IPS-NIHi7 (cell line): ENCODE measurements around the gene MED13L.

Source experiments
- DNase-seq: peaks from one replicate; pipeline ENCODE4 v3.0.0; 2012; ENCODE audit warnings: mixed read lengths; ENCODE audit errors: extremely low spot score

The MED13L gene

GRCh38 chr12:116182359-116183063 is 95.0 kb downstream of the MED13L start:
- no peak for DNase-seq

GRCh38 chr12:116180448-116180847 is 97.0 kb downstream of the MED13L start:
- DNase-seq, result no peak

GRCh38 chr12:116179384-116179783 is 98.1 kb downstream of the MED13L start:
- DNase-seq, result no peak

DNA sequence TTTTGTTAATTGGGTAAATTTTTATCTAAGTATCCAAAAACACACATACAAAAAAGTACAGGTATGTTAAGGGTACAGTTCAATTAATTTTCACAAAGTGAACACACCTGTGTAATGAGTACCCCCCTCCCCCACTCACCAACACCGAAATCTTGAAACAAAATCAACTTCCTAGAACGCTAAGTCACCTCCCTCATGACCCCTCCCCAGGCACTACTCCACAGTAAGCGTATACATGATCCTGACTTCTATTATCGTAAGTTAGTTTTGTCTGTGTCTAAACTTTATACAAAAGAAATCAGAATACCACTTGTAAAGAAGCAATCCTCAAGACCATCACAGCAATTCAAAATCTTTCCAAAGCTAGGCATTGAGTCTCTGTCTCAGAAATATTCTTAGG is 100.5 kb downstream of the MED13L start:
- DNase-seq, result no peak

DNA sequence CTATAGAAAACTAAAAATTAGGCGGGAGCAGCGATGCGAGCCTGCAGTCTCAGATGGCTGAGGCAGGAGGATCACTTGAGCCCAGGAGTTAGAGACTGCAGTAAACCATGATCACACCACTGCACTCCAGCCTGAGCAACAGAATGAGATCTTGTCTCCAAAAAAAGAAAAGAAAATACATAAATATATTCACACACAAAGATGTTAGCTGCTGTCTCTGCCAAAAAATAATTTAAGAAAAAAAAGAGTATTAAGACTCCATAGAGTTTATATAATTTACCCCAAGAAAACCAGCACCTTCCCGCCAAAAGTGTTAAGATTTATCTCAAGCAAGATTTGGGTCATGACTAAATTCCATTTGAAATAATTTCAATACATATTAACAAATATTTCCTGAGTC is 102.6 kb downstream of the MED13L start:
- DNase-seq, result no peak

DNA sequence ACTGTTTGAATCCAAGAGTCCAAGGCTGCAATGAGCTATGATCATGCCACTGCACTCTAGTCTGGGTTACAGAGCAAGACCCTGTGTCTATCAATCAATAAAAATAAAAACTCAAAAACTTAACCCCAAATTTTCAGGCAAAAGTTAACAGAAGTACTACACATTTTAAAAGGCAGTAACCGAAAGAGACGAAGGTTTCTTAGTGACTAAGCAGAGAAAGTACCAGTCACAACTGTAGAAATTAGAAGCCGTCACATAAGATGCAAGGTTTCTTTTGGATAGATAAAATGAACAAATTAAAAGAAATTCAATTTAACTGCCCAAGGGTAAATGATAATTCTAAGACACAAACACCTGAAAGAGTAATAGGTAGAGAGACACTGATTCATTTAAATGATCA is 103.5 kb downstream of the MED13L start:
- DNase-seq, result no peak

GRCh38 chr12:116172224-116172849 is 105.2 kb downstream of the MED13L start:
- DNase-seq, result no peak

DNA sequence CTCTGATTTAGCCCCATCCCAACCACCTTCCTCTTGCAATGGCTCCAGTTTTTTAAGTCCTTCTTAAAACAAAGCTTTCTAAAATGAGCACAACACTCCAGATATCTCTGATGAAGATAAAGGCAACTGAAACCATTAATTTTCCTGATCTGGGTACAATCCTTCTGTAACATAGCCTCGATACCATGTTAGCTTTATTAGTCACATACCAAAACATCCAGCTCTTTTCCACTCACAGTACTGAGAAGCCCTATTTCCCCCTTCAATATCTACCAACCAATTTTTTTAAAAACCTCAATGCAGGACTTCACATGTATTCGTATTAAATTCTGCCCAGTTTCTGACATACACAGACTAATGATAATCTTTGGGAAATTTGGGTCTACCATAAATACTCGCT is 105.9 kb downstream of the MED13L start:
- no peak for DNase-seq

DNA sequence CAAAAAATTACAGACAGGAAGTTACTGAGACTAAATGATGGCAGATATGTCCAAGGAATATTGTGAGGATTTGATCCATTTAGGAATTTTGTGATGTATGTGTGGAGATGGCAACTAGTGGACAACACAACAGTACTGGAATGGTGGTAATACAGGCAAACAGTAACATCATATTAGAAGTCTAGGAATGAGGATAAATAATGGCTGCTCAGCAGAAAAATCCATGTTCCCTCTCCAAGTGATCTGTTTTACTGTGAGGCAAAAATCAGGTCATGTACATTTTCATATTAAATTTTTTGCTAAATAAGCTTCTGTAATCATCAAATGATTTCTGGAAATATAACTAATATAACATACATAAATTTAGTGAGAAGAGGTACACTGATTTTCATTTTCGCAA is 108.4 kb downstream of the MED13L start:
- DNase-seq, result no peak

DNA sequence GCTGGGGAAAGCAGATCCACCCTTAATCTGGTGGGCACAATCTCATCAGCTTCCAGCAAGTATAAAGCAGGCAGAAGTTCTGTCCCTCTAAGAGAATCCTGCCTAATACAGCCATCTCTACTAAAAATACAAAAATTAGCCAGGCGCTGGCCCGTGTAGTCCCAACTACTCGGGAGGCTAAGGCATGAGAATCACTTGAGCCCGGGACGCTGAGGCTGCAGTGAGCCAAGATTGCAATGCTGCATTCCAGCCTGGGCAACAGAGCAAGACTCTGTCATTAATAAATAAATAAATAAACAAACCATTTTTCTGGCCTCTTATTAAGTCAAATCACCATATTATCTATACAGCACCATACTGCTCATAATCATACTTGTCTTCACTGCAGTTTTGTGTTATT is 111.2 kb downstream of the MED13L start:
- no peak for DNase-seq

GRCh38 chr12:116165036-116165425 is 112.5 kb downstream of the MED13L start:
- DNase-seq, result no peak

- DNase-seq, result no peak
Observed at GRCh38 chr12:116164250-116165035, 113.0 kb downstream of the MED13L start.

GRCh38 chr12:116162071-116162470 is 115.4 kb downstream of the MED13L start:
- no peak for DNase-seq

GRCh38 chr12:116161588-116161987 is 115.9 kb downstream of the MED13L start:
- no peak for DNase-seq

DNA sequence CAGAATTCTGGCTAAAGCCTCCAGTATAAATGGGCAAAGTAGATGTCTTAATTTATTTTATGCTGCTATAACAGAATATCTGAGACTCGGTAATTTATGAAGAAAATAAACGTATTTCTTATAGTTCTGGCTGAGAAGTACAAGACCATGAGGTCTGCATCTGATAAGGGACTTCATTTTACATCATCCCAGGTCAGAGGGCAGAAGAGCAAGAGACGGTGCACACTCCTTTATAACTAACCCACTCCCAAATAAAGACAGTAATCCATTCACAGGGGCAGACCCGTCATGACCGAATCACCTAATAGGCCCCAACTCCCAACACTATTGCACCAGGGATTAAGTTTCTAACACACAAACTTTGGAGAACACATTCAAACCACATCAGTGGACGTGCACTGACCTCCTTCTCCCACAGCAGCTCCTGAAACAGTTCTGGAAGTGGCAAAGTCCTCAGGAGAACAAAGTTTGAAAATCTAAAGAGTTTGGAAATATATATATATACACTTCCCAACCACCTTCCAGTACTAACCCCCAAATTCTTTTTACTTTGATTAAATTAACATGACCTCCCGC is 116.5 kb downstream of the MED13L start:
- no peak for DNase-seq

DNA sequence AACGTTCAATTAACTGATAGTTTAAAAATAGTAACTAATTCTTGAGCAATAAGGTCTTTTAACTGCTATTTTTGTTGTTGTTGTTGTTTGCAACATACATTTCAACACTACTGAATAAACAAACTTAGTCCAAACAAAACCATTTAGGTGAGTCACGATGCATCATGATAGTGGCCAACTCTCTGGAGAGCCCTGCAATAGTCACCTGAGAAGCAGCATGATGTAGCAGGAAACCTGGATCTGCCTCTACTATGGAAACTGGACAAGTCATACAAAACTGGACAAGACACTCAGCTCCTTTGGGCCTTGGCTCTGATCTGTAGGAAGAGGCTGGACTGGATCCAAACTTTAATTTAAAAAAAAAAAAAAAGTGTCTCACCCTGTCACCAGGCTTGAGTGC is 117.3 kb downstream of the MED13L start:
- no peak for DNase-seq

GRCh38 chr12:116159593-116160200 is 117.8 kb downstream of the MED13L start:
- DNase-seq, result no peak

GRCh38 chr12:116159175-116159574 is 118.3 kb downstream of the MED13L start:
- no peak for DNase-seq

DNA sequence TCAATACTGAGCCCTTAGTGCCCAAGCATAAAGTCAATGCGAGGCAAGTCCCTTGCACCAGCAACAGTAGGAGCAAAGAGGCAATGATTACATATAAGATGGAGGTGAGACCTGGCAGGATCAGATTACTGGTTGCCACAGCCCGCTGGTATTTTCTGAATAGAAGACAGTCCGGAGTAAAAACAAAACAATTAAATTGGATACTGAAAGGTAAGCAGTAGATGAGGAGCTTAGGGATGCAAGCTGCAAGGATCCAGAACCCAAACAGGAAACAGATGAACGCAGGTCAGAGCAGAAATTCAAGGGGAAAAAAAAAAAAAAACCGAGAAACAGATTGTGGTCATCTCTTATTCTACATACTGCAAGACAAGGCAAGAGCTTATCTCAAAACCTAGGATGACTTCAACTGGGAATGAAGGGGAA is 119.6 kb downstream of the MED13L start:
- no peak for DNase-seq

DNA sequence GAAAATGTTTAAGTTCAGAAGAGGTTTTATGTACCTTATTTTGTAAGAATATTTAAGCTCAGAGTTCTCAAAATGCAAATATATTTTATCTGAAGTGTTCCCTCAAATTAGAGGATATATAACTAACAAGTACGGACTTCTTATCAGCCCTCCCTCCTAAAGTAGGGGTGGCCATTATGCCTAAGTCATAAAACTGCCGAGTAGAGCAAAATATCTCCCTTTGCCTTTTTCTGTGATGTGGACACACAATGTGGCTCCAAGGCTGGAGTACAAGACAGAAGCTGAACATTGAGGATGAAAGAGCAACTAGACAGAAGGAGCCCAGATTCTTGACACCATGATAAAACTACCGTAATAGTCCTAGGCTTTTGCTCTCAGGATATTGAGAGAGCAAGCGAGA is 120.9 kb downstream of the MED13L start:
- DNase-seq, result no peak

DNA sequence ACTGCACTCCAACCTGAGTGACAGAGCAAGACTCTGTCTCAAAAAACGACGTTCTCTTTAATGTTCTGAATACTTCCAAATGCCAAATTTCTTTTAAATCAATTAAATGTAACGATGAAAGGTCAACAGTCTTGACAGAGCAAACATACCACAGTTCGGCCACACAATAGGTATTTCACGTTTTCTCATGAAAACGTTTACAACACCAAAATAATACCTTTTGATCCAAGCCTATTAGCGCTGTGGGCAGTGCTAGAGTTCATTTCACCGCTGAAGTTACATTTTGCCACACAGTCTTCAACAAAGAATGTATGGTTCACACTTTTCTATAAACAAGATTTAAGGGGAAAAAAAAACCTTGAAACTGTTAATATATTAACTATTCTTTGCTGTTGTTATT is 122.1 kb downstream of the MED13L start:
- no peak for DNase-seq

- no peak for DNase-seq
Observed at GRCh38 chr12:116153983-116154382, 123.5 kb downstream of the MED13L start.
